DMS153 treated with DMSO at 0.1 percent for 48 hours (cell line): ENCODE data around the gene PMS1.

ENCODE experiments used
- DNase-seq: peaks from one replicate; lab custom pipeline; 2025; ENCODE audit not compliant: unreplicated experiment; lab: John Stamatoyannopoulos, UW

PMS1 gene

GRCh38 chr2:189860161-189860560 is 75.9 kb downstream of the PMS1 start:
- no peak for DNase-seq

DNA sequence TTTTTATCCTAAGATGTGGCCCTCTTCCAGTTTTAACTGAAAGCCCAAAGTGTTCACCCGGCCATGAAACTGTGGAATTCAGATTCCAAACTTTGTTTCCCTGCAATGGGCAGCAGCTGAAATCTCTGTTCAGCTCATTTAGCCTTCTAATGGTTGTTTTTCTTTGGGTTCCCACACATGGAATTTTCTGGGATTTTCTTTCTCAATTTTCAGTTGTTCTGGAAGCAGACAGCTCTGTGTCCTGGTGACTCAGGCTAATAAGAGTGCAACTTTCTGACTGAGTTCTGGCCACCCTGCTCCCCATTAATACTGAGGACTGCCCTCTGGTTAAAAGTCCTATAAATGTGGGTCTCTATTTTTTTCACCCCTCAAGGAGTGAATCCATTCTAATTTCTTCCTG is 78.5 kb downstream of the PMS1 start:
- DNase-seq: no peak

- DNase-seq: no peak
Measured at GRCh38 chr2:189865826-189866225, 81.6 kb downstream of the PMS1 start.

GRCh38 chr2:189866296-189866695 is 82.0 kb downstream of the PMS1 start:
- no peak for DNase-seq

DNA sequence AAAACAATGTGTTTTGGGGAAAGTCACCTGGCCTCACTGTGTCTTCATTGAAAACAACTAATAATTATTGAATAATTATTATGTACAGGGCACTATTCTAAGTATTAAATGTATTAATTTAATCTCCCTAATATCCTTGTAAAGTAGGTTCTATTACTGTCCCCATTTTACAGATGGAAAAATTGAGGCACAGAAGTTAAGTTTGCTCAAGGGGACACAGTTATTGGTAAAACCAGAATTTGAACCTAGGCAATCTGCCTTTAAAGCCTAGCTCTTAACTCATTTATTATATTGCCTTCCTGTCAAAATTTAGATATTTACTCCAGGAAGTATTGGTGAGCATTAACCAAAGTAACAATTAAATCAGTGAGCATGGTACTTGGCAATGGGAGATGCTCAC is 84.6 kb downstream of the PMS1 start:
- DNase-seq: no peak

GRCh38 chr2:189870381-189871085 is 86.3 kb downstream of the PMS1 start:
- DNase-seq: no peak

GRCh38 chr2:189873696-189874095 is 89.4 kb downstream of the PMS1 start:
- DNase-seq: no peak

- no peak for DNase-seq
Measured at GRCh38 chr2:189874586-189875320, 90.5 kb downstream of the PMS1 start.

- DNase-seq: no peak
Measured at GRCh38 chr2:189876271-189876670, 92.0 kb downstream of the PMS1 start.

DNA sequence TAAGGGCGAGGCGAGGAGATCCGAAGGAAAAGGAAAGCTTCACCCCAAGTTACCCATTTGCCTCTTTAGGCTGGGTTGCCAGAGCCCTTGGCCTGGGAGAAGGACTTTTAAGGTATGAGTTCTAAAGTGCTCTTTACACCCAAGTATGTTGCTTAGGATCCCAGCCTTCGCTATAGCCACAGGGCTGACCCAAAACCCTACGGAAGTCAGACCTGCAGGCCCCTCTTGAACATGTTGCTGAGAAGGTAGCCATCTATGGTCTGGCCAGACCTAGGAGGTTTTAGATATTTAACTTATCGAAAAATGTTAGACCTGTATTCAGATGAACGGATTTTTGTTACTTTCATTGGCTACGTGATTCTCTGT is 95.4 kb downstream of the PMS1 start:
- no peak for DNase-seq

- no peak for DNase-seq
Measured at GRCh38 chr2:189880429-189880828, 96.2 kb downstream of the PMS1 start.

GRCh38 chr2:189880832-189881492 is 96.7 kb downstream of the PMS1 start:
- DNase-seq: no peak

DNA sequence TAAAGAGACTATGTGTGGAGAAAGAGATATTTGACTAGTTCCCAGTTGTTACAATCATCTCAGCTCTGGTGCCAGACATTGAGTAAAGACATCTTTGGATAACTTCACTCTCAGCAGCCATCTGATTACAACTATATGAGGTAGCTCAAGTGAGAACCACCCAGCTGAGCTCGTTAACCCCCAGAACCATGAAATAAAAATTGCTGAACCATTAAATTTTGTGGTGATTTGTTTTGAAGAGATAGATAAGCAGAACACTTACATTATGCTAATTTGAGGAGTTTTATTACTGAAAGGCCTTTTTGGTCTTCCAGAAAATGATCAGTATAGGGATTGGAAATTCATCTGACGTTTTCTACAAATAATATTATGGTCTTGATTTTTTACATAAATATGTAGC is 101.1 kb downstream of the PMS1 start:
- no peak for DNase-seq

DNA sequence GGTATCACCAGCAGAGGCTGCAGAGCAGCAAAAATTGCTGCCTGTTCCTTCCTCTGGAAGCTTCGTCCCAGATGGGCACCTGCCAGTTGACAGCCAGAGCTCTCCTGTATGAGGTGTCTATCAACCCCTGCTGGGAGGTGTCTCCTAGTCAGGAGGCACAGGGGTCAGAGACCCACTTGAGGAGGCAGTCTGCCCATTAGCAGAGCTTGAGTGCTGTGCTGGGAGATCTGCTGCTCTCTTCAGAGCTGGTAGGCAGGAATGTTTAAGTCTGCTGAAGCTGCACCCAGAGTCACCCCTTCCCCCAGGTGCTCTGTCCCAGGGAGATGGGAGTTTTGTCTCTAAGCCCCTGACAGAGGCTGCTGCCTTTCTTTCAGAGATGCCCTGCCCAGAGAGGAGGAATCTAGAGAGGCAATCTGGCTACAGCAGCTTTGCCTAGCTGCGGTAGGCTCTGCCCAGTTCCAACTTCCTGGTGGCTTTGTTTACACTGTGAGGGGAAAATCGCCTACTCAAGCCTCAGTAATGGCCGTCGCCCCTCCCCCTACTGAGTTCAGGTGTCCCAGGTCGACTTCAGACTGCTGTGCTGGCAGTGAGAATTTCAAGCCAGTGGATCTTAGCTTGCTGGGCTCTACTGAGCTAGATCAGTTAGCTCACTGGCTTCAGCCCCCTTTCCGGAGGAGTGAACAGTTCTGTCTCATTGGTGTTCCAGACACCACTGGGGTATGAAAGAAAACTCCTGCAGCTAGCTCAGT is 108.5 kb downstream of the PMS1 start:
- peak; percentile 16 for DNase-seq

DNA sequence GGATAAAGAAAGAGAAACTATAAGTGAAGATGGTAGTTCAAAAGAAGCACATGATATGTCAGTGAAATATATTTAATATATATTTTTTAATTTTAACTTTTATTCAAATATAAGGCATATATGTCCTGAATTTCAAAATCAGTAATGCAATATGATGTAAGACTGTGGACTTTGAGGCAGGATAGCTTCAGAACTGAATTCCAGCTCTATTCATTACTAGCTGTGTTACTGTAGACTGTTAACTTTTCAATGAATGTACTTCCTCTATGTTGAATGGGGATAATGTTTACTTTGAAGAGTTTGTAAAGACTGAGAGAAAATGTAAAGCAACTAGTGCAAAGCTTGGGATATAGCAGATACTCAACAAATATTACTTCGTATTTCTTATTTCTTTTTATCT is 112.6 kb downstream of the PMS1 start:
- DNase-seq: no peak

DNA sequence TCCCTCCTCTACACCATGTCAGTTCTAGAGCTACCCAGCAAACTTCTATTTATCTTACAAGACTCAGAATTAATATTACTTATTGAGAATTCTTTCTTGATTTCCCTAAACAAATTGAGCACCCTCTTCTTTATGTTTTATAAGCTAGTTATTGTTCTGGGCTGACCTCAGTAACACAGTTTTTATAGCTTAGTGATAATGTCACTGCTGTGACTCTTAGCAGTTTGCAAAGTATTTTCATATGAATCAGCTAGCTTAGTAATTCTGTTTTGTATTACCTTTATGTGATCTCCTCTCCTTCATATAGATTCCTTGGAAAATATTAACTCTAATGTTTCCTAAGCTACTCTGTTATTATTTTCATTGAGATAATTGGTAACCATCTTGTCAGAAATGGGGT is 114.9 kb downstream of the PMS1 start:
- no peak for DNase-seq

GRCh38 chr2:189900726-189901125 is 116.5 kb downstream of the PMS1 start:
- DNase-seq: no peak

GRCh38 chr2:189901664-189902063 is 117.4 kb downstream of the PMS1 start:
- DNase-seq: no peak

DNA sequence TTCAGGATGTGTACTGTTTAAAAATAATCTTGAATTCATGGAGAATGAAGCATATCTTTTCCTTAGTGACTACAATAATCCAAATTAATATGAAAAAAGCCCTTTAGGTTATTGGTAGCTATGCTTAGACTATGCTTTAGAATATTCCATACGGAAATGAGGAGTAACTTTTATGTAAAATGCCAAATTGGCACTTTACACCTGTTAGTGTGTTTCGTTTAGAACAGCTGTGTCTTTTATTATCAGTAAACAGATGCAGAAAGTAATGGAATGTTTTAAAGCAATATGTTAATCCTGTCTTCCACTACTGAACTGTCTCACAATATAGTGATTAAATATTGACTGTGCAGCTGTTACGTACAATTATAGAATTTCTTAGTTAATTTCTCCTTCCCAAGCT is 129.6 kb downstream of the PMS1 start:
- DNase-seq: no peak

- DNase-seq: no peak
Measured at GRCh38 chr2:189916651-189917050, 132.4 kb downstream of the PMS1 start.
